Glomerular visceral epithelial cell (primary cell): ENCODE measurements around the gene GET3.
"Not testable (repeated sequence)": the region's sequence is repeated elsewhere in the genome, so short reads cannot be mapped to it uniquely, and the experiment has no call there.

Experiments used
- DNase-seq: peaks from one replicate; pipeline ENCODE4 v3.0.0-alpha.2; 2016; ENCODE audit errors: extremely low spot score

GET3 gene

DNA sequence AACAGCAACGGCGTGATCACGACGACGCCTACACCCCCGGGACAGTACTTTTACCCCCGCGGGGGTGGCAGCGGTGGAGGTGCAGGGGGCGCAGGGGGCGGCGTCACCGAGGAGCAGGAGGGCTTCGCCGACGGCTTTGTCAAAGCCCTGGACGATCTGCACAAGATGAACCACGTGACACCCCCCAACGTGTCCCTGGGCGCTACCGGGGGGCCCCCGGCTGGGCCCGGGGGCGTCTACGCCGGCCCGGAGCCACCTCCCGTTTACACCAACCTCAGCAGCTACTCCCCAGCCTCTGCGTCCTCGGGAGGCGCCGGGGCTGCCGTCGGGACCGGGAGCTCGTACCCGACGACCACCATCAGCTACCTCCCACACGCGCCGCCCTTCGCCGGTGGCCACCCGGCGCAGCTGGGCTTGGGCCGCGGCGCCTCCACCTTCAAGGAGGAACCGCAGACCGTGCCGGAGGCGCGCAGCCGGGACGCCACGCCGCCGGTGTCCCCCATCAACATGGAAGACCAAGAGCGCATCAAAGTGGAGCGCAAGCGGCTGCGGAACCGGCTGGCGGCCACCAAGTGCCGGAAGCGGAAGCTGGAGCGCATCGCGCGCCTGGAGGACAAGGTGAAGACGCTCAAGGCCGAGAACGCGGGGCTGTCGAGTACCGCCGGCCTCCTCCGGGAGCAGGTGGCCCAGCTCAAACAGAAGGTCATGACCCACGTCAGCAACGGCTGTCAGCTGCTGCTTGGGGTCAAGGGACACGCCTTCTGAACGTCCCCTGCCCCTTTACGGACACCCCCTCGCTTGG, 55.0 kb downstream of the GET3 start:
- peak; percentile 71 for DNase-seq

DNA sequence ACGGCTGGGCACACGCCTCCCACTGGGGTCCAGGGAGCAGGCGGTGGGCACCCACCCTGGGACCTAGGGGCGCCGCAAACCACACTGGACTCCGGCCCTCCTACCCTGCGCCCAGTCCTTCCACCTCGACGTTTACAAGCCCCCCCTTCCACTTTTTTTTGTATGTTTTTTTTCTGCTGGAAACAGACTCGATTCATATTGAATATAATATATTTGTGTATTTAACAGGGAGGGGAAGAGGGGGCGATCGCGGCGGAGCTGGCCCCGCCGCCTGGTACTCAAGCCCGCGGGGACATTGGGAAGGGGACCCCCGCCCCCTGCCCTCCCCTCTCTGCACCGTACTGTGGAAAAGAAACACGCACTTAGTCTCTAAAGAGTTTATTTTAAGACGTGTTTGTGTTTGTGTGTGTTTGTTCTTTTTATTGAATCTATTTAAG, 55.6 kb downstream of the GET3 start:
- DNase-seq, result no peak

DNA sequence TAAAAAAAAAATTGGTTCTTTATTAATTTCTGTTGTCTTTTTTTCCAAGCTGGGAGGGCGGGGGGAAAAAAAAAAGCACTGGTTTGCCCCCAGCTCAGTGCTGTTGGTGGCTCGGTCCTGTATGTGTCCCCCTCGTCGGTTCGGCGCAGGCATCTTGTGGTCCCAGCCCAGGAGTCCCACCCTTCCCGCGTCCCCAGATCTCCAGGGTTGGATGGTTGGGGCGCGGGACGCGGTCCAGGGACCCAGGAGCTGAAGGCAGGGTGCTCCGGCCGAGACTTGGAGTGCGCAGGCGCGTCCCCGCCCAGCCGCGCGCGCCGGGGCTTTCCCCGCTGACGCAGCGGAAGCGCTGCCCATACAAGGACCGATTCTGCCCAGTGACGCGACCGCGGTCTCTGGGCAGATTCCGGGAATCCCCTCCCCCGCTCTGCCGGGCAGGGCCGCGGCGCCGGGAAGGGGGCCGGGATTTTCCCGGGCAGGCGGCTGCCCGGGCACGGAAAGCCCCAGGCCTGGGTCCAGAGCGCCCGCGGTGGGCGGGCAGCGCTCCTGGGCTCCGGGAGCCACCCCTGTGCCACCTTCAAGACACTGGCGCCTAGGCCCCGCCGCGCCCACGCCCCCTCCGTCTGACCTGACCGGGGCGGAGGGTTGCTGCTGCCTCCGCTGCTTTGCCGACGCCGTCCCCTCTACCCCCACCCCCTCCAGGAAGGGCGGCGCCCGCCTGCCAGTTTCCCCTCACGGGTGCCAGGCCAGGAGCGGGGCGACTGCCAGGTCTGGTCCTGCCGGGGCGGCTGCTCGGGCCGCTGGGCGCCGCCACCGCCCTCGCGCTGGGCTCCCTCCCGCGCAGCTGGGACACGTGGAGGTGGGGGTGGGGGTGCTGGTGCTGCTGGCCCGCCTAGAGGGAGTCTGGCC, 56.2 kb downstream of the GET3 start:
- DNase-seq, result peak; percentile 97

DNA sequence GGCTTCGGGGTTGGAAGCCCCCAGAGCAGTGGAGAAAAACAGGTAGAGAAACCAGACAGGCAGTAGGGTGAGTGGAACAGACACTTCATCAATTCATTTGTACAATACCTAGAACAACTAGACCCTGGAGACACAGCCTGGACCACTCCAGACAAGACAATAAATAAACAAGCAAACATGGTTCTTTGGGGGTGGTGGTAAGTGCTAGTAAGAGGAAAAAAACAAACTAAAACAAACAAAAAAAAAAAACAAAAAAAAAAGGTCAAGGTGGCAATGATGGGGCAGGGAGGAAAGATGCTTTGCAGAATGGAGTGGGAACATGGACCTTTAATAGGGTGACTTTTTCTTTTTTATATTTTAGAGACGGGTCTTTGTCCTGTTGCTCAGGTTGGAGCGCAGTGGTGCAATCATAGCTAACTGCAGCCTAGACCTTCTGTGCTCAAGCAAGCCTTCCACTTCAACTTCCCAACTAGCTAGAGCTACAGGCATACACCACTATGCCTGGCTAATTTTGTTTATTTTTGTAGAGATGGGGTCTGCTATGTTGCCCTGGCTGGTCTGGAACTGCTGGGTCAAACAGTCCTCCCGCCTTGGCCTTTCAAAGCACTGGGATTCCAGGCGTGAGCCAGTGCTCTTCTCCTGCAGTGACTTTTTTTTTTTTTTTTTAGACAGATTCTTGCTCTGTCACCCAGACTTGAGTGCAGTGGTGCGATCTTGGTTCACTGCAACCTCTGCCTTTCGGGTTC, 57.1 kb downstream of the GET3 start:
- no peak for DNase-seq

DNA sequence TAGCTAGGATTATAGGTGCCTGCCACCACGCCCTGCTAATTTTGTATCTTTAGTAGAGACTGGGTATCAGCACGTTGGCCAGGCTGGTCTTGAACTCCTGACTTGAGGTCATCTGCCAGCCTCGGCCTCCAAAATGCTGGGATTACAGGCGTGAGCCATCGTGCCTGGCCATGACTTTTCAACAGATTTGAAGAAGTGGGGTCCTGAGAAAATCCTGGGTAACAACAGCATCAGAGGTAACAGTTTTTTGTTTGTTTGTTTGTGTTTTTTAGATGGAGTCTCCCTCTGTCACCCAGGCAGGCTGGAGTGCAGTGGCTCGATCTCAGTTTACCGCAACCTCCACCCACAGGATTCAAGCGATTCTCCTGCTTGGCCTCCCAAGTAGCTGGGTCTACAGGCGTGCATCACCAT, 57.7 kb downstream of the GET3 start:
- DNase-seq, result no peak

DNA sequence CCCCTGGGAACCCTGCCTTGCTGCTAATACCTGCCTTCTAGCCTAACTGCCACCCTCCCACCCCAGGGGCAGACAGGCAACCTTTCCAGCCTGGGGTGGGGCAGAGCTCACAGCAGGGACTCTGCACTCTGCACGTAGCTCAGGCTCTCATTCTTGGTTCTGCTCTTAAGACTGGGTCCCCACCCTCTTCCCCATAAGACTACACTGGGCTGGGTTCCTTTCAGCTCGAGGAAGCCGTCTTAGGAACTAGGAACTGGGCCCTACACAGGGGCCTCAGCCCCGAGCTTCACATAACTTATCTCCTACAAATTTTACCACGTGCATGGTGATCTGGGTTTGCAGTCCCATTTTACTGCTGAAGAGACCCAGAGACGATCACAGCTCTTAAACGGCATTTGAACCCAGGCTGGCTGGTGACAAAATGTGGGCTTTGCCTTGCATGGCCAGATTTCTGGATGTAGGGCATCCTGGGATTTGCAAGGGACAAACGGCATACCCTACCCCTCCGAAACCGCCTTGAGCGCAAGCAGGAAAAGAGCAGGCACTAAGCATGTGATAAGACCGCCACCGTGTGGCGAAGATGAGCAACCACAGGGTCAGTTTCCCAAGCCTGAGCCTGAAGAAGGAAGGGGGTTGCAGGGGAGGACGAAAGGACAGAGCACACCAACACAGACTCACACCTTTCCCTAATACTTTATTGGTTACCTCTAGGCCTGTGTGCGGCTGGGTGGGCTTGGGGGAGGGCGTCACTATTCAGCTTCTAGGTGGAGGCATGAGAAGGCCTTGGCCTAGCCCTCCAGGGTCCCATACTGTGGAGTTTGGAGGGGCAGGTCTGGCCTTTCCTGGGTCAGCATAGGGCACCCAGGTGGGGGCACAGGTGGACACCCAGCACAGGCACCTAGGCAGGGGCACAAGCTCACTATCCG, 59.1 kb downstream of the GET3 start:
- peak; percentile 81 for DNase-seq

DNA sequence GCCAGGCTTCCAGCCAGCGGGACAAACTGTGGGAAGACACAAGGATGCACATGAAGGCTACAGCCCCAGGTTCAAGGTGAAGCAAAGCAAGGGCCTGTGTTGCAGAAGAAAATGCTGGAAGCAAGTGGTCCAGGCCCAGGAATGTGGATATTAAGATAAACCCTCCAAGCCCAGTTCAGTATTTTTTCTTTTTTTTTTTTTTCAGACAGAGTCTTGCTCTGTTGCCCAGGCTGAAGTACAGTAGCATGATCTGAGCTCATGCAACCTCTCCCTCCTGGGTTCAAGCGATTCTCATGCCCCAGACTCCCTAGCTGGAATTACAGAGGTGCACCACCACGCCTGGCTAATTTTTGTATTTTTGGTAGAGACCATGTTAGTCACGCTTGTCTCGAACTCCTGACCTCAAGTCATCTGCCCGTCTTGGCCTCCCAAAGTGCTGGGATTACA, 59.9 kb downstream of the GET3 start:
- DNase-seq, result no peak

DNA sequence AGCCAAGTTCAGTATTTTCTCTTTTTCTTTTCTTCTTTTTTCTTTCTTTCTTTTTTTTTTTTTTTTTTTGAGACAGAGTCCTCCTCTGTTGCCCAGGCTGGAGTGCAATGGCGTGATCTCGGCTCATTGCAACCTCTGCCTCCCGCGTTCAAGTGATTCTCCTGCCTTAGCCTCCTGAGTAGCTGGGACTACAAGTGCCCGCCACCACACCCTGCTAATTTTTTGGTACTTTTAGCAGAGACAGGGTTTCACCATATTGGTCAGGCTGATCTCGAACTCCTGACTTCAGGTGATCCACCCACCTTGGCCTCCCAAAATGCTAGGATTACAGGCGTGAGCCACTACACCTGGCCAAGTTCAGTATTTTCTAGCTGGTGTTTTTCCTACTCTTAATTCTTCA, 60.3 kb downstream of the GET3 start:
- DNase-seq, result not testable (repeated sequence)
